ENCODE results near the gene NPTXR.

GRCh38 chr22:38859581-38860282 is 15.9 kb upstream of the NPTXR start:
- no peak for TF ChIP-seq REST (IDR thresholded peaks at IDR 0.05; ENCODE audit: insufficient read depth in 1 of 2, low read depth in 2 of 2, low read length in 2 of 2)
- TF ChIP-seq POLR2AphosphoS5 (IDR thresholded peaks at IDR 0.05; ENCODE audit: low read depth, low read length): no peak
- TF ChIP-seq TAF1 (IDR thresholded peaks at IDR 0.05; ENCODE audit: borderline replicate concordance, insufficient read depth, low read length): no peak

All from PFSK-1 (cell line).